WTC11 (cell line): Measurements from ENCODE around the gene PLD2. TPM values are rescaled to one million over a fixed set of nuclear protein-coding genes. Genes with fewer than 3 reads are reported as not detected.

ENCODE experiments used
- ATAC-seq: fragments of 200-7000 bp; cut with Tn5 transposase; 2 replicates; pipeline ENCODE4 v1.10.0; 2021; ENCODE audit warnings: mild to moderate bottlenecking, moderate library complexity
- CTCF ChIA-PET: fragments of 300-600 bp; sonication (Branson Sonifier 250); formaldehyde crosslinking; loops from one replicate; lab custom pipeline; 2021; ENCODE audit warnings: antibody characterized with exemption; lab: Charles Lee
- POLR2A ChIA-PET: fragments of 350-600 bp; sonication (Branson Sonifier 250); formaldehyde crosslinking; loops from one replicate; lab custom pipeline; 2021; ENCODE audit warnings: antibody characterized with exemption; lab: Charles Lee
- DNase-seq: peaks from one replicate; pipeline ENCODE4 v3.0.0; 2021; ENCODE audit warnings: low spot score
- H3K27ac Mint-ChIP-seq: 2 replicates; pipeline ENCODE4 v1.8.0; 2021; ENCODE audit warnings: mixed read lengths
- H3K27me3 Mint-ChIP-seq: 2 replicates; pipeline ENCODE4 v1.8.0; 2021; ENCODE audit warnings: low read depth, mild to moderate bottlenecking, moderate library complexity, mixed read lengths
- H3K36me3 Mint-ChIP-seq: 2 replicates; pipeline ENCODE4 v1.8.0; 2021; ENCODE audit warnings: mixed read lengths
- H3K4me1 Mint-ChIP-seq: 2 replicates; pipeline ENCODE4 v1.8.0; 2022; ENCODE audit warnings: mixed read lengths
- H3K4me3 Mint-ChIP-seq: 2 replicates; pipeline ENCODE4 v1.8.0; 2021; ENCODE audit warnings: mild to moderate bottlenecking, moderate library complexity, mixed read lengths
- H3K9me3 Mint-ChIP-seq: 2 replicates; pipeline ENCODE4 v1.8.0; 2021; ENCODE audit warnings: mixed read lengths
- ATF1 ChIP-seq: sonication (generic); formaldehyde crosslinking; IDR thresholded peaks from 2 replicates; pipeline ENCODE4 v1.8.1; 2023; ENCODE audit warnings: mild to moderate bottlenecking, moderate library complexity, missing genetic modification reagents
- CREB1 ChIP-seq: sonication (generic); formaldehyde crosslinking; IDR thresholded peaks from 2 replicates; pipeline ENCODE4 v1.8.0; 2023; ENCODE audit warnings: mild to moderate bottlenecking, missing genetic modification reagents
- CREM ChIP-seq: sonication (generic); formaldehyde crosslinking; IDR thresholded peaks from 2 replicates; pipeline ENCODE4 v1.8.1; 2022; ENCODE audit warnings: mild to moderate bottlenecking, missing genetic modification reagents, moderate library complexity
- ELF4 ChIP-seq: sonication (generic); formaldehyde crosslinking; IDR thresholded peaks from 2 replicates; pipeline ENCODE4 v1.8.1; 2022; ENCODE audit warnings: low read depth, mild to moderate bottlenecking, moderate library complexity, missing genetic modification reagents
- ETV6 ChIP-seq: sonication (generic); formaldehyde crosslinking; IDR thresholded peaks from 2 replicates; pipeline ENCODE4 v1.8.1; 2022; ENCODE audit warnings: mild to moderate bottlenecking, missing genetic modification reagents
- FOXP1 ChIP-seq: sonication (generic); formaldehyde crosslinking; IDR thresholded peaks from 2 replicates; pipeline ENCODE4 v1.8.0; 2022; ENCODE audit warnings: missing genetic modification reagents, mild to moderate bottlenecking, moderate library complexity, borderline replicate concordance
- MXD4 ChIP-seq: fragments of 250-450 bp; sonication (Bioruptor Pico); IDR thresholded peaks from 2 replicates; pipeline ENCODE4 v1.8.0; 2021; ENCODE audit warnings: mild to moderate bottlenecking, moderate library complexity, borderline replicate concordance
- NFATC4 ChIP-seq: fragments of 250-450 bp; sonication (Bioruptor Pico); IDR thresholded peaks from 2 replicates; pipeline ENCODE4 v1.9.0; 2021; ENCODE audit warnings: mild to moderate bottlenecking
- RORB ChIP-seq: fragments of 250-450 bp; sonication (Bioruptor Pico); IDR thresholded peaks from 2 replicates; pipeline ENCODE4 v1.9.0; 2021; ENCODE audit warnings: mild to moderate bottlenecking
- SMAD4 ChIP-seq: sonication (generic); formaldehyde crosslinking; IDR thresholded peaks from 2 replicates; pipeline ENCODE4 v1.8.0; 2022; ENCODE audit warnings: mild to moderate bottlenecking, missing genetic modification reagents
- SP1 ChIP-seq: sonication (generic); formaldehyde crosslinking; conservative IDR thresholded peaks from 2 replicates; pipeline ENCODE4 v1.8.1; 2022; ENCODE audit warnings: missing genetic modification reagents
- ZNF671 ChIP-seq: fragments of 250-450 bp; sonication (Bioruptor Pico); IDR thresholded peaks from 2 replicates; pipeline ENCODE4 v1.8.0; 2021; ENCODE audit warnings: mild to moderate bottlenecking
- total RNA-seq: library from RNA; stranded (reverse); gene quantifications from 3 replicates; pipeline ENCODE4 v1.2.3, GENCODE V29; 2021
- TF ChIP-seq, protein P1 (sequence below): sonication (generic); formaldehyde crosslinking; conservative IDR thresholded peaks from 2 replicates; pipeline ENCODE4 v1.8.1; 2023; ENCODE audit warnings: mild to moderate bottlenecking, low read depth, missing genetic modification reagents, moderate library complexity
- TF ChIP-seq, protein P2 (sequence below): sonication (generic); formaldehyde crosslinking; IDR thresholded peaks from 2 replicates; pipeline ENCODE4 v1.8.1; 2022; ENCODE audit warnings: low read depth, mild to moderate bottlenecking, moderate library complexity, missing genetic modification reagents, borderline replicate concordance
- TF ChIP-seq, protein P3 (sequence below): sonication (generic); formaldehyde crosslinking; conservative IDR thresholded peaks from 2 replicates; pipeline ENCODE4 v1.8.1; 2022; ENCODE audit warnings: mild to moderate bottlenecking, missing genetic modification reagents
- TF ChIP-seq, protein P4 (sequence below): fragments of 200-600 bp; IDR thresholded peaks from 2 replicates; pipeline ENCODE4 v1.8.0; 2022; ENCODE audit warnings: antibody characterized with exemption
- TF ChIP-seq, protein P5 (sequence below): sonication (generic); formaldehyde crosslinking; IDR thresholded peaks from 2 replicates; pipeline ENCODE4 v1.8.0; 2022; ENCODE audit warnings: mild to moderate bottlenecking, missing genetic modification reagents
- TF ChIP-seq, protein P6 (sequence below): fragments of 250-450 bp; sonication (Bioruptor Pico); IDR thresholded peaks from 2 replicates; pipeline ENCODE4 v2.1.2; 2022; ENCODE audit warnings: mild to moderate bottlenecking, moderate library complexity
- TF ChIP-seq, protein P7 (sequence below): sonication (generic); formaldehyde crosslinking; IDR thresholded peaks from 2 replicates; pipeline ENCODE4 v1.8.1; 2023; ENCODE audit warnings: mild to moderate bottlenecking, missing genetic modification reagents, moderate library complexity
- TF ChIP-seq, protein P8 (sequence below): fragments of 250-450 bp; sonication (Bioruptor Pico); IDR thresholded peaks from 2 replicates; pipeline ENCODE4 v1.8.0; 2021; ENCODE audit warnings: mild to moderate bottlenecking
- TF ChIP-seq, protein P9 (sequence below): sonication (generic); formaldehyde crosslinking; IDR thresholded peaks from 2 replicates; pipeline ENCODE4 v1.8.1; 2023; ENCODE audit warnings: mild to moderate bottlenecking, moderate library complexity, missing genetic modification reagents

Gene PLD2
- total RNA-seq, 1 experiment from 2014 or later: 64.9 TPM

DNA sequence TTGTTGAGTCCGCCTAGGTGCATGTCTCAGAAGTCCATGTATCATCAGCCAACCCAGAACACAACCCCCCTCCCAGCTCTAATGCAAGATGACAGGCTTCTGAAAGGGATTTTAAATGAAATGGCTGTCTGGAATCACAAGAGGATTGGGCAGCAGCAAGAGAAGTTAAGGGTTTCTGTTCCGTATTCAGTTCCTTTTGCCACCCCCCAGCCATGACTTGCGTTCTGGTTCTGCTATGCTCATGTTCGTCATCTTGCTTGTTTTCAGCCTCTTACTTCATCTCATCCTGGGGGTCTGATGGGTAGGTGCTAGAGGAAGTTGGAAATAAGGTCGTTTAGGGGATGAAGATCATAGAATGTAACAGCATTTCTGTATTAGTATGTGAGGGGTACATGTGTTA is 38.2 kb downstream of the PLD2 start (continued):
- TF ChIP-seq, protein P1, sequence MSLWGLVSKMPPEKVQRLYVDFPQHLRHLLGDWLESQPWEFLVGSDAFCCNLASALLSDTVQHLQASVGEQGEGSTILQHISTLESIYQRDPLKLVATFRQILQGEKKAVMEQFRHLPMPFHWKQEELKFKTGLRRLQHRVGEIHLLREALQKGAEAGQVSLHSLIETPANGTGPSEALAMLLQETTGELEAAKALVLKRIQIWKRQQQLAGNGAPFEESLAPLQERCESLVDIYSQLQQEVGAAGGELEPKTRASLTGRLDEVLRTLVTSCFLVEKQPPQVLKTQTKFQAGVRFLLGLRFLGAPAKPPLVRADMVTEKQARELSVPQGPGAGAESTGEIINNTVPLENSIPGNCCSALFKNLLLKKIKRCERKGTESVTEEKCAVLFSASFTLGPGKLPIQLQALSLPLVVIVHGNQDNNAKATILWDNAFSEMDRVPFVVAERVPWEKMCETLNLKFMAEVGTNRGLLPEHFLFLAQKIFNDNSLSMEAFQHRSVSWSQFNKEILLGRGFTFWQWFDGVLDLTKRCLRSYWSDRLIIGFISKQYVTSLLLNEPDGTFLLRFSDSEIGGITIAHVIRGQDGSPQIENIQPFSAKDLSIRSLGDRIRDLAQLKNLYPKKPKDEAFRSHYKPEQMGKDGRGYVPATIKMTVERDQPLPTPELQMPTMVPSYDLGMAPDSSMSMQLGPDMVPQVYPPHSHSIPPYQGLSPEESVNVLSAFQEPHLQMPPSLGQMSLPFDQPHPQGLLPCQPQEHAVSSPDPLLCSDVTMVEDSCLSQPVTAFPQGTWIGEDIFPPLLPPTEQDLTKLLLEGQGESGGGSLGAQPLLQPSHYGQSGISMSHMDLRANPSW (CRISPR knock-in tag): no peak
- TF ChIP-seq, protein P2, sequence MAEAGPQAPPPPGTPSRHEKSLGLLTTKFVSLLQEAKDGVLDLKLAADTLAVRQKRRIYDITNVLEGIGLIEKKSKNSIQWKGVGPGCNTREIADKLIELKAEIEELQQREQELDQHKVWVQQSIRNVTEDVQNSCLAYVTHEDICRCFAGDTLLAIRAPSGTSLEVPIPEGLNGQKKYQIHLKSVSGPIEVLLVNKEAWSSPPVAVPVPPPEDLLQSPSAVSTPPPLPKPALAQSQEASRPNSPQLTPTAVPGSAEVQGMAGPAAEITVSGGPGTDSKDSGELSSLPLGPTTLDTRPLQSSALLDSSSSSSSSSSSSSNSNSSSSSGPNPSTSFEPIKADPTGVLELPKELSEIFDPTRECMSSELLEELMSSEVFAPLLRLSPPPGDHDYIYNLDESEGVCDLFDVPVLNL (CRISPR knock-in tag): no peak

DNA sequence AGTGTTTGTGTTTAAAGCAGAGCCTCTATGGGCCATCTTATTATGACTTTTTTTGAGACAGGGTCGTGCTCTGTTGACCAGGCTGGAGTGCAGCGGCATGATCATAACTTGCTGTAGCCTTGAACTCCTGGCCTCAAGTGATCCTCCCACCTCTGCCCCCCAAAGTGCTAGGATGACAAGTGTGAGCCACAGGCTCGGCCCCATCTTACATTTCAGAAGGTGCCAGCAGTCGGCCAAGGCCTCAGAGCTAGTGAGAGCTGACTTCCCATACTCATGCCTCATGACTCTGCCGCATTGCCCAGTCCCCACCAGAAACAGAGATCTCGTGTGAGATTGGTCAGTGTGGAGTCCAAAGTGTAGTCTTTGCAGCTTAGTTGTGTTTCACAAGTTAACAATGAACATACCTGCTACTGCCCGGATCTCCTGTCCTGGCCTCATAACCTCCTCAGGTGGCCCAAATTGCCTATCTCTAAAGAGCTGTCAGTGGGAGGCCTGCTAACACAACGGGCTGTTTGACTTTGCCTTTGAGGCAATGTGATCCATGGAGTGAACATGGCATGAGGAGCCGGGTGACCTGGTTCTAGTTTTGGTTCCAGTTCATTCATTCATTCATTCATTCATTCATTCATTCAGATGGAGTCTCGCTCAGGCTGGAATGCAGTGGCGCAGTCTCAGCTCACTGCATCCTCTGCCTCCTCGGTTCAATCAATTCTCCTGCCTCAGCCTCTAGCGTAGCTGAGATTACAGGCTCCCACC is 39.9 kb downstream of the PLD2 start:
- CTCF ChIA-PET: interaction anchor here (1.2 to 2.9 kb wide), 2 partner anchors 11 to 647 kb away, joined by 3 to 11 read pairs; no protein-coding TSS in a partner anchor
- POLR2A ChIA-PET: interaction anchor here (0.7 to 1.2 kb wide), 2 partner anchors 11 to 15 kb away, joined by 3 to 4 read pairs; no protein-coding TSS in a partner anchor
- Mint-ChIP-seq H3K4me1 (peaks cover 51% of the 10 kb centered on the region), H3K27me3 (no peaks in the 10 kb centered on the region), H3K4me3 (no peak overlapping the region), H3K27ac (no peak overlapping the region; the same call in 1 of the 2 replicates), H3K36me3 (no peaks in the 10 kb centered on the region), H3K9me3 (no peaks in the 10 kb centered on the region)
- no peak for TF ChIP-seq SMAD4 (CRISPR knock-in tag)
- TF ChIP-seq MXD4: no peak
- TF ChIP-seq ELF4 (CRISPR knock-in tag): no peak
- no peak for TF ChIP-seq ZNF671 (CRISPR knock-in tag)
- TF ChIP-seq, protein P3, sequence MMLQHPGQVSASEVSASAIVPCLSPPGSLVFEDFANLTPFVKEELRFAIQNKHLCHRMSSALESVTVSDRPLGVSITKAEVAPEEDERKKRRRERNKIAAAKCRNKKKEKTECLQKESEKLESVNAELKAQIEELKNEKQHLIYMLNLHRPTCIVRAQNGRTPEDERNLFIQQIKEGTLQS (CRISPR knock-in tag): no peak
- TF ChIP-seq RORB (CRISPR knock-in tag): no peak
- TF ChIP-seq ETV6 (CRISPR knock-in tag): no peak
- no peak for TF ChIP-seq FOXP1
- no peak for TF ChIP-seq ATF1 (CRISPR knock-in tag)
- TF ChIP-seq SP1 (CRISPR knock-in tag): no peak
- TF ChIP-seq NFATC4: no peak
- TF ChIP-seq, protein P4, sequence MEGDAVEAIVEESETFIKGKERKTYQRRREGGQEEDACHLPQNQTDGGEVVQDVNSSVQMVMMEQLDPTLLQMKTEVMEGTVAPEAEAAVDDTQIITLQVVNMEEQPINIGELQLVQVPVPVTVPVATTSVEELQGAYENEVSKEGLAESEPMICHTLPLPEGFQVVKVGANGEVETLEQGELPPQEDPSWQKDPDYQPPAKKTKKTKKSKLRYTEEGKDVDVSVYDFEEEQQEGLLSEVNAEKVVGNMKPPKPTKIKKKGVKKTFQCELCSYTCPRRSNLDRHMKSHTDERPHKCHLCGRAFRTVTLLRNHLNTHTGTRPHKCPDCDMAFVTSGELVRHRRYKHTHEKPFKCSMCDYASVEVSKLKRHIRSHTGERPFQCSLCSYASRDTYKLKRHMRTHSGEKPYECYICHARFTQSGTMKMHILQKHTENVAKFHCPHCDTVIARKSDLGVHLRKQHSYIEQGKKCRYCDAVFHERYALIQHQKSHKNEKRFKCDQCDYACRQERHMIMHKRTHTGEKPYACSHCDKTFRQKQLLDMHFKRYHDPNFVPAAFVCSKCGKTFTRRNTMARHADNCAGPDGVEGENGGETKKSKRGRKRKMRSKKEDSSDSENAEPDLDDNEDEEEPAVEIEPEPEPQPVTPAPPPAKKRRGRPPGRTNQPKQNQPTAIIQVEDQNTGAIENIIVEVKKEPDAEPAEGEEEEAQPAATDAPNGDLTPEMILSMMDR: no peak
- TF ChIP-seq CREM (CRISPR knock-in tag): no peak
- TF ChIP-seq, protein P5, sequence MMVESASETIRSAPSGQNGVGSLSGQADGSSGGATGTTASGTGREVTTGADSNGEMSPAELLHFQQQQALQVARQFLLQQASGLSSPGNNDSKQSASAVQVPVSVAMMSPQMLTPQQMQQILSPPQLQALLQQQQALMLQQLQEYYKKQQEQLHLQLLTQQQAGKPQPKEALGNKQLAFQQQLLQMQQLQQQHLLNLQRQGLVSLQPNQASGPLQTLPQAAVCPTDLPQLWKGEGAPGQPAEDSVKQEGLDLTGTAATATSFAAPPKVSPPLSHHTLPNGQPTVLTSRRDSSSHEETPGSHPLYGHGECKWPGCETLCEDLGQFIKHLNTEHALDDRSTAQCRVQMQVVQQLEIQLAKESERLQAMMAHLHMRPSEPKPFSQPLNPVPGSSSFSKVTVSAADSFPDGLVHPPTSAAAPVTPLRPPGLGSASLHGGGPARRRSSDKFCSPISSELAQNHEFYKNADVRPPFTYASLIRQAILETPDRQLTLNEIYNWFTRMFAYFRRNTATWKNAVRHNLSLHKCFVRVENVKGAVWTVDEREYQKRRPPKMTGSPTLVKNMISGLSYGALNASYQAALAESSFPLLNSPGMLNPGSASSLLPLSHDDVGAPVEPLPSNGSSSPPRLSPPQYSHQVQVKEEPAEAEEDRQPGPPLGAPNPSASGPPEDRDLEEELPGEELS (CRISPR knock-in tag): no peak
- TF ChIP-seq, protein P6, sequence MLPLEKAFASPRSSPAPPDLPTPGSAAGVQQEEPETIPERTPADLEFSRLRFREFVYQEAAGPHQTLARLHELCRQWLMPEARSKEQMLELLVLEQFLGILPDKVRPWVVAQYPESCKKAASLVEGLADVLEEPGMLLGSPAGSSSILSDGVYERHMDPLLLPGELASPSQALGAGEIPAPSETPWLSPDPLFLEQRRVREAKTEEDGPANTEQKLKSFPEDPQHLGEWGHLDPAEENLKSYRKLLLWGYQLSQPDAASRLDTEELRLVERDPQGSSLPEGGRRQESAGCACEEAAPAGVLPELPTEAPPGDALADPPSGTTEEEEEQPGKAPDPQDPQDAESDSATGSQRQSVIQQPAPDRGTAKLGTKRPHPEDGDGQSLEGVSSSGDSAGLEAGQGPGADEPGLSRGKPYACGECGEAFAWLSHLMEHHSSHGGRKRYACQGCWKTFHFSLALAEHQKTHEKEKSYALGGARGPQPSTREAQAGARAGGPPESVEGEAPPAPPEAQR (CRISPR knock-in tag): no peak
- TF ChIP-seq, protein P7, sequence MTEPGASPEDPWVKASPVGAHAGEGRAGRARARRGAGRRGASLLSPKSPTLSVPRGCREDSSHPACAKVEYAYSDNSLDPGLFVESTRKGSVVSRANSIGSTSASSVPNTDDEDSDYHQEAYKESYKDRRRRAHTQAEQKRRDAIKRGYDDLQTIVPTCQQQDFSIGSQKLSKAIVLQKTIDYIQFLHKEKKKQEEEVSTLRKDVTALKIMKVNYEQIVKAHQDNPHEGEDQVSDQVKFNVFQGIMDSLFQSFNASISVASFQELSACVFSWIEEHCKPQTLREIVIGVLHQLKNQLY (CRISPR knock-in tag): no peak
- TF ChIP-seq, protein P8, sequence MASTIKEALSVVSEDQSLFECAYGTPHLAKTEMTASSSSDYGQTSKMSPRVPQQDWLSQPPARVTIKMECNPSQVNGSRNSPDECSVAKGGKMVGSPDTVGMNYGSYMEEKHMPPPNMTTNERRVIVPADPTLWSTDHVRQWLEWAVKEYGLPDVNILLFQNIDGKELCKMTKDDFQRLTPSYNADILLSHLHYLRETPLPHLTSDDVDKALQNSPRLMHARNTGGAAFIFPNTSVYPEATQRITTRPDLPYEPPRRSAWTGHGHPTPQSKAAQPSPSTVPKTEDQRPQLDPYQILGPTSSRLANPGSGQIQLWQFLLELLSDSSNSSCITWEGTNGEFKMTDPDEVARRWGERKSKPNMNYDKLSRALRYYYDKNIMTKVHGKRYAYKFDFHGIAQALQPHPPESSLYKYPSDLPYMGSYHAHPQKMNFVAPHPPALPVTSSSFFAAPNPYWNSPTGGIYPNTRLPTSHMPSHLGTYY (CRISPR knock-in tag): no peak
- TF ChIP-seq, protein P9, sequence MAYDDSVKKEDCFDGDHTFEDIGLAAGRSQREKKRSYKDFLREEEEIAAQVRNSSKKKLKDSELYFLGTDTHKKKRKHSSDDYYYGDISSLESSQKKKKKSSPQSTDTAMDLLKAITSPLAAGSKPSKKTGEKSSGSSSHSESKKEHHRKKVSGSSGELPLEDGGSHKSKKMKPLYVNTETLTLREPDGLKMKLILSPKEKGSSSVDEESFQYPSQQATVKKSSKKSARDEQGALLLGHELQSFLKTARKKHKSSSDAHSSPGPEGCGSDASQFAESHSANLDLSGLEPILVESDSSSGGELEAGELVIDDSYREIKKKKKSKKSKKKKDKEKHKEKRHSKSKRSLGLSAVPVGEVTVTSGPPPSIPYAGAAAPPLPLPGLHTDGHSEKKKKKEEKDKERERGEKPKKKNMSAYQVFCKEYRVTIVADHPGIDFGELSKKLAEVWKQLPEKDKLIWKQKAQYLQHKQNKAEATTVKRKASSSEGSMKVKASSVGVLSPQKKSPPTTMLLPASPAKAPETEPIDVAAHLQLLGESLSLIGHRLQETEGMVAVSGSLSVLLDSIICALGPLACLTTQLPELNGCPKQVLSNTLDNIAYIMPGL (CRISPR knock-in tag): no peak
- TF ChIP-seq CREB1: no peak
- DNase-seq (no peak), ATAC-seq (no peak)
